ENCODE data around the gene FAM76B.

The FAM76B gene

DNA sequence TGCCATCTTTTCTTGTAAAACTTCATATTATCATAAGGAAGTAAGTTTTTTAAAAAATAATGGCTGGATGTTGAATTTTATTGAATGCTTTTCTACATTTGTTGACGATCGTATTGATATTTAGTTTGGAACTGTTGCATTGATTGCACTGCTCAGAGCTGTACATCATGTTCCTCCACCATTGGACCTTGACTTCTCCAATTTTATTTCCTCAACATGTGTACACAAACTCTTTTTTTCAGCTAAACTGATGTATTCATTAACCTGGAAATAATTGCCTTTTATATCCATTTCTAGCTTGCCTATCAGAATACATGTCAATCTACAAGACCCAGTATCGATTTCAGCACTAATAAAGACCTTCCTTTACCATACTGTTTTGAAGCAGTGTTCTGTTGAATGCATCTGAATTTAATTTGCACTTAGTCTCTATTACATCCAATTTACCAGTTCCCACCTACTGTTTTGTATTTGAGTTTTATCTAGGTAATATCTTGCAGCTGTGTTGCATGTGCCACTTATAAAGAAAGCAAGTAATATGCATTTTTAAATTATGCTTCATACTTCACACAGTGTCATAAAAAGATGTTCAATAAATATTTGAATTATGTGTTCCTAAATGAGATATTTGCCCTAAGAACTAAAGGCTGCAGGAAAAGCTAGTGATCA, 6.2 kb upstream of the FAM76B start:
- Histone ChIP-seq H3K27ac (no peak overlapping the region), H3K9me3 (no peaks in the 10 kb centered on the region), H3K4me1 (ENCODE audit: control insufficient read depth in 1 of 2, insufficient read depth in 1 of 2, low read depth in 1 of 2, low read length in 1 of 2) (peaks cover 10 to 12% of the 10 kb centered on the region in 2 experiments), H3K27me3 (no peaks in the 10 kb centered on the region), H3K36me3 (peaks cover 17% of the 10 kb centered on the region), H3K4me3 (ENCODE audit: low read depth in 1 of 2, low read length in 1 of 2) (no peak overlapping the region)
- TF ChIP-seq CTCF (IDR thresholded peaks at IDR 0.05), result no peak

DNA sequence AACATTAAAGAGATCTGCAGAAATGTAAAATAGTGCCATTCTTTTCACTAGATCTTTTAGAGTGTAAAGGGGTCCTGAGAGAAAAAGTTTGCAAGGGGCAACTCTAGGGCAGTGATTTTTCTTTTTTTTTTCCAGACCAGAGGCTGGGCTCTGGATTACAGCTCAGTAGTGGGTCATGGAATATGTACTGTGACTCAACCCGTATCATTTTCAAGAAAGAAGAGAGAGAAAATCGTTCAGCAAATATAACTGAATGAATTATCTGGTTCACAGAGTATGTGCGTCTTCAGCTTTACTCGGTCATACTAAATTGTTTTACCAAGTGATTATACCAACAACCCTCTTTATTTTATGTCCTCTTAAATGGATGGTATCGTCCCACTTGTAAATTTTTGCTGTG, 4.5 kb upstream of the FAM76B start:
- Histone ChIP-seq H3K4me3 (ENCODE audit: low read depth in 1 of 2, low read length in 1 of 2) (no peak overlapping the region), H3K27ac (no peak overlapping the region), H3K9me3 (no peaks in the 10 kb centered on the region), H3K27me3 (no peaks in the 10 kb centered on the region), H3K36me3 (peaks cover 2% of the 10 kb centered on the region), H3K4me1 (ENCODE audit: control insufficient read depth in 1 of 2, insufficient read depth in 1 of 2, low read depth in 1 of 2, low read length in 1 of 2) (peaks cover 10 to 12% of the 10 kb centered on the region in 2 experiments)
- no peak for TF ChIP-seq CTCF (IDR thresholded peaks at IDR 0.05)

- Histone ChIP-seq H3K27me3 (no peaks in the 10 kb centered on the region), H3K27ac (no peak overlapping the region), H3K9me3 (no peaks in the 10 kb centered on the region), H3K36me3 (no peaks in the 10 kb centered on the region), H3K4me1 (ENCODE audit: control insufficient read depth in 1 of 2, insufficient read depth in 1 of 2, low read depth in 1 of 2, low read length in 1 of 2) (peaks cover 18 to 22% of the 10 kb centered on the region in 2 experiments), H3K4me3 (ENCODE audit: low read depth in 1 of 2, low read length in 1 of 2) (no peak overlapping the region)
- TF ChIP-seq CTCF (IDR thresholded peaks at IDR 0.05), result no peak
Measured at GRCh38 chr11:95793116-95793515, 3.5 kb upstream of the FAM76B start.

DNA sequence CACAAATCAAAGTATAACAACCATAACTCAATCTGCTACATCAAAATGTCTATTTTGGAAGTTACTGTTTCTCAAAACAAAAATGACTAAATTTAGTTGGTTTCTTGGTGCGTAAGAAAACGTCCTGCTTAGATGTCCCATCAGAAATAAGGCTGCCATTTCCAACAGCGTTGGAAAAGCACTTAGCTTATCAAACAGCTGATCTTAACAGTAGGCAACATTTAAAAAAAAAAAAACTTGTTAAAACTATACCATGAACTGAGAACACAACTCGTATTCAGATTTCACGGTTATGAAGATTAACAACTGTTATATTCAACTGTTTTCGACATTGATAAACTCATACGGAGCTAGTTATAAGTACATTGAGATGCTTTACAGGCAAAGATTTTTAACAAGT, 3.1 kb upstream of the FAM76B start:
- no peak for TF ChIP-seq CTCF (IDR thresholded peaks at IDR 0.05)
- H3K27me3 ChIP-seq, result no peaks in the 10 kb centered on the region
- peaks cover 19 to 26% of the 10 kb centered on the region in 2 experiments for H3K4me1 ChIP-seq (ENCODE audit: control insufficient read depth in 1 of 2, insufficient read depth in 1 of 2, low read depth in 1 of 2, low read length in 1 of 2)
- H3K27ac ChIP-seq, result no peak overlapping the region
- H3K36me3 ChIP-seq, result peaks cover 2% of the 10 kb centered on the region
- H3K9me3 ChIP-seq, result no peaks in the 10 kb centered on the region
- H3K4me3 ChIP-seq (ENCODE audit: low read depth in 1 of 2, low read length in 1 of 2), result no peak overlapping the region

DNA sequence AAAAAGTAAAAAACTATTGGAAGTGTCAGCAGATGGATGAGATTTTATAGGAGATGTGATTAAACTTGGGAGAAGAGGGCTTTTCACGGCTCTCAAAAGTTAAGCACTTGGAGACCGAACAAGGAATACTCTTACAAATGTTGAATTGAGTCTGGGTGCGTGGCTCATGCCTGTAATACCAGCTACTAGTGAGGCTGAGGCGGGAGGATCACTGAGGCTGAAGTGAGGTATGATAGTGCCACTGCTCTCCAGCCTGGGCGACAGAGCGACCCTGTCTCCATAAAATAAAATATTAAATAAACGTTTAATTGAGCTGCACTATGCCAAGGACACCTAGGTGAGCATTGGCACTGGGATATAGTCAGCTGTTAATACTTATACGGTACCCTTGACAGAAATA, 2.6 kb upstream of the FAM76B start:
- H3K4me1 ChIP-seq (ENCODE audit: control insufficient read depth in 1 of 2, insufficient read depth in 1 of 2, low read depth in 1 of 2, low read length in 1 of 2), result peaks cover 19 to 26% of the 10 kb centered on the region in 2 experiments
- no peaks in the 10 kb centered on the region for H3K27me3 ChIP-seq
- H3K27ac ChIP-seq, result no peak overlapping the region
- no peak for TF ChIP-seq CTCF (IDR thresholded peaks at IDR 0.05)
- H3K4me3 ChIP-seq (ENCODE audit: low read depth in 1 of 2, low read length in 1 of 2), result no peak overlapping the region
- H3K9me3 ChIP-seq, result no peaks in the 10 kb centered on the region
- H3K36me3 ChIP-seq, result peaks cover 7% of the 10 kb centered on the region
